PFSK-1 (cell line): ENCODE data around the gene PGLYRP1.

ENCODE experiments used
- FOXP2 ChIP-seq: optimal IDR thresholded peaks from 2 replicates; pipeline ENCODE3; 2011; ENCODE audit warnings: borderline replicate concordance, control low read depth, inconsistent platforms; ENCODE audit not compliant: insufficient read depth; ENCODE audit errors: extremely low read length, extremely low read depth
- POLR2AphosphoS5 ChIP-seq: IDR thresholded peaks from 2 replicates; pipeline ENCODE4 v1.6.1; 2012; ENCODE audit warnings: low read depth, mild to moderate bottlenecking, control low read depth, low read length, moderate library complexity
- SIN3A ChIP-seq: IDR thresholded peaks from 2 replicates; pipeline ENCODE4 v1.6.1; 2012; ENCODE audit warnings: mild to moderate bottlenecking, low read length, moderate library complexity, borderline replicate concordance; ENCODE audit not compliant: insufficient read depth
- TAF1 ChIP-seq: IDR thresholded peaks from 2 replicates; pipeline ENCODE4 v1.6.1; 2012; ENCODE audit warnings: low read length, control low read depth, borderline replicate concordance; ENCODE audit not compliant: insufficient read depth
- TF ChIP-seq, protein P1 (sequence below), 2 experiments: IDR thresholded peaks; 2 replicates each; pipeline versions ENCODE4 v1.6.1 to v1.8.0; 2011 to 2012; ENCODE audit warnings: low read depth in 2 of 2, low read length in 2 of 2, control low read depth in 1 of 2, inconsistent platforms in 1 of 2, mild to moderate bottlenecking in 1 of 2, moderate library complexity in 1 of 2; ENCODE audit not compliant: insufficient read depth in 1 of 2

The PGLYRP1 gene

DNA sequence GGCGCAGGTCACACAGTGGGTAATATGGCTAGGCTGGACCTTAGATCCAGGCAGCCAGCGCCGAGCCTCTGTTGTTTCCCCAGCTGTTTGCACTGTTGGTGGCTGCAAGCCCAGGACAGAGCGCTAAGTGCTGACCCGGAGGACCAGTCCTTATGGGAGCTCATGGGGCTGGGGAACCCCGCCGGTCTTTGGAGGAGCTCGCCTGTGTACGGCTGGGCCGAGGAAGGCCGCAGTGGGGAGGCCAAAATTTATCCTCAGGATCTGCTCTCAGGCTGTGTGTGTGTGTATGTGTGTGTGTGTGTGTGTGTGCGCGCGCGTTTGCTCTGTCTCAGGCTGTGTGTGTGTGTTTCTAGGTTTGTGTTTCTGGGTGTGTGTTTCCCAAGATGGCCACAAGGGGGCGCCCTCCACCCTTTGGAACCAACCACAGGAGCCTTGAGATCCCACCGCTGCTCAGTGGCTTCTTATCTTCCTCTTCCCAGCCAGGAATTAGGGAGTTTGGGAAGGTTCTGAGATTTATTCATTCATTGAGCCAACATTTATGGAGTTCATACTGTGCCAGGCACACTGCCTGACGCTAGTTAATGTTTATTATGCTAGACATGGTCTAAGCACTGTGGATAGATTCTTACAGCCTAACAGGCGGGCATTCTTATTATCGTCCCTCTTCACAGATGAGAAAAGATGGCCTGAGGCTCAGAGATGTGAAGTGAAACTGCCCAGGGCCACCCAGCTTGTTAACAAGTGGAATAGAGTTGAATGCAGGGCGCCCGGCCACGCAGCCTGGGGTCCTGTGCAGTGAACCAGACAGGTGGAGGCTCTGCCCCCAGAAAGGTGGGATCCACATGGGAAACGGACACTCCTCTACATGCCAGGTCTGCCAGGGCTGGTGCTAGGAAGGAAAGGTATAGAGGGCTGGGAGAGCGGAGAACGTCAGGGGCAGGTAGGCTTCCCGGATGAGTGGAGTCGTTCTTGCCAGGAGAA, 13.0 kb downstream of the PGLYRP1 start:
- TF ChIP-seq FOXP2, result peak; percentile 59
- TF ChIP-seq, protein P1, sequence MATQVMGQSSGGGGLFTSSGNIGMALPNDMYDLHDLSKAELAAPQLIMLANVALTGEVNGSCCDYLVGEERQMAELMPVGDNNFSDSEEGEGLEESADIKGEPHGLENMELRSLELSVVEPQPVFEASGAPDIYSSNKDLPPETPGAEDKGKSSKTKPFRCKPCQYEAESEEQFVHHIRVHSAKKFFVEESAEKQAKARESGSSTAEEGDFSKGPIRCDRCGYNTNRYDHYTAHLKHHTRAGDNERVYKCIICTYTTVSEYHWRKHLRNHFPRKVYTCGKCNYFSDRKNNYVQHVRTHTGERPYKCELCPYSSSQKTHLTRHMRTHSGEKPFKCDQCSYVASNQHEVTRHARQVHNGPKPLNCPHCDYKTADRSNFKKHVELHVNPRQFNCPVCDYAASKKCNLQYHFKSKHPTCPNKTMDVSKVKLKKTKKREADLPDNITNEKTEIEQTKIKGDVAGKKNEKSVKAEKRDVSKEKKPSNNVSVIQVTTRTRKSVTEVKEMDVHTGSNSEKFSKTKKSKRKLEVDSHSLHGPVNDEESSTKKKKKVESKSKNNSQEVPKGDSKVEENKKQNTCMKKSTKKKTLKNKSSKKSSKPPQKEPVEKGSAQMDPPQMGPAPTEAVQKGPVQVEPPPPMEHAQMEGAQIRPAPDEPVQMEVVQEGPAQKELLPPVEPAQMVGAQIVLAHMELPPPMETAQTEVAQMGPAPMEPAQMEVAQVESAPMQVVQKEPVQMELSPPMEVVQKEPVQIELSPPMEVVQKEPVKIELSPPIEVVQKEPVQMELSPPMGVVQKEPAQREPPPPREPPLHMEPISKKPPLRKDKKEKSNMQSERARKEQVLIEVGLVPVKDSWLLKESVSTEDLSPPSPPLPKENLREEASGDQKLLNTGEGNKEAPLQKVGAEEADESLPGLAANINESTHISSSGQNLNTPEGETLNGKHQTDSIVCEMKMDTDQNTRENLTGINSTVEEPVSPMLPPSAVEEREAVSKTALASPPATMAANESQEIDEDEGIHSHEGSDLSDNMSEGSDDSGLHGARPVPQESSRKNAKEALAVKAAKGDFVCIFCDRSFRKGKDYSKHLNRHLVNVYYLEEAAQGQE (IDR thresholded peaks at IDR 0.05; ENCODE audit: insufficient read depth in 1 of 2, low read depth in 2 of 2, low read length in 2 of 2), result no peak

DNA sequence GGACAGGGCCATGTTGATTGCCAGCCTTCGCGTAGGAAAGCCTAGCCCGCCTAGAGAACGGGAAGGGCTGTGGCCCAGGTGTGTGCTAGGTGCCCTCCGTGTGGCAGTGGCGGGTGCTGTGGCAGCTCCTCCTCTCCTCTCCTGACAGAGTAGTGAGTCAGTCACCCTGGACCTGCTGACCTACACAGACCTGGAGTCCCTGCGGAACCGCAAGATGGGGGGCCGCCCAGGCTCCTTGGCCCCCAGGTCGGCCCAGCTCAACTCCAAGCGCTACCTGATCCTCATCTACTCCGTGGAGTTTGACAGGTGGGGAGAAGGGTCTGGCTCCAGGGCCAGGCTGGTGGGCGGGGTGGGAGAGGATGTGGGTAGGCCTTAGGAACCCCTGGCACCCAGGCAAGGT, 16.4 kb downstream of the PGLYRP1 start:
- TF ChIP-seq POLR2AphosphoS5 (no peak), TAF1 (no peak), FOXP2 (no peak), SIN3A (no peak)
- TF ChIP-seq, protein P1 (IDR thresholded peaks at IDR 0.05; ENCODE audit: insufficient read depth in 1 of 2, low read depth in 2 of 2, low read length in 2 of 2), result no peak

DNA sequence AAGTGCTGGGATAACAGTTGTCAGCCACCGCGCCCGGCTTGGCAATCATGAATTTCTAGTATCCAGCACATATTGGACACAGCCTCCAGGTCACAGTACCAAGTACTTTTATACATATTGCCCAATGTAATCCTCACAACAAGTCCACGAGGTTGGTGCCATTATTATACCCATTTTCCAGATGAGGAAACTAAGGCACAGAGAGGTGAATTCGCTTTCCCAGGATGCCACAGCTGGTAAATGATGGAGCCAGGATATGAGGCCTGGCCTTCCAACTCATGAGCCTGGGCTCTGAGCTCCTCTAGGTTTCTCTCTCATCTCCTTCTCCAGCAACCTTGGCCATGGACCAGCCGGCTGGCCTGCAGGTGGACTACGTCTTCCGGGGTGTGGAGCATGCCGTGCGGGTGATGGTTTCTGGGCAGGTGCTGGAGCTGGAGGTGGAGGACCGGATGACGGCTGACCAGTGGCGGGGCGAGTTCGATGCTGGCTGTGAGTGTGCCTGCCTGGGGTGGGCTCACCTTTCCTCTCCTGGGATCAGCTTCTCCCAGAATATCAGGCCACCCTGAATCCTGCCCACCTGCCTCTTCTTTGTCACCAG, 20.1 kb downstream of the PGLYRP1 start:
- TF ChIP-seq, protein P1 (IDR thresholded peaks at IDR 0.05; ENCODE audit: insufficient read depth in 1 of 2, low read depth in 2 of 2, low read length in 2 of 2), result no peak
- no peak for TF ChIP-seq POLR2AphosphoS5
- TF ChIP-seq TAF1, result no peak

DNA sequence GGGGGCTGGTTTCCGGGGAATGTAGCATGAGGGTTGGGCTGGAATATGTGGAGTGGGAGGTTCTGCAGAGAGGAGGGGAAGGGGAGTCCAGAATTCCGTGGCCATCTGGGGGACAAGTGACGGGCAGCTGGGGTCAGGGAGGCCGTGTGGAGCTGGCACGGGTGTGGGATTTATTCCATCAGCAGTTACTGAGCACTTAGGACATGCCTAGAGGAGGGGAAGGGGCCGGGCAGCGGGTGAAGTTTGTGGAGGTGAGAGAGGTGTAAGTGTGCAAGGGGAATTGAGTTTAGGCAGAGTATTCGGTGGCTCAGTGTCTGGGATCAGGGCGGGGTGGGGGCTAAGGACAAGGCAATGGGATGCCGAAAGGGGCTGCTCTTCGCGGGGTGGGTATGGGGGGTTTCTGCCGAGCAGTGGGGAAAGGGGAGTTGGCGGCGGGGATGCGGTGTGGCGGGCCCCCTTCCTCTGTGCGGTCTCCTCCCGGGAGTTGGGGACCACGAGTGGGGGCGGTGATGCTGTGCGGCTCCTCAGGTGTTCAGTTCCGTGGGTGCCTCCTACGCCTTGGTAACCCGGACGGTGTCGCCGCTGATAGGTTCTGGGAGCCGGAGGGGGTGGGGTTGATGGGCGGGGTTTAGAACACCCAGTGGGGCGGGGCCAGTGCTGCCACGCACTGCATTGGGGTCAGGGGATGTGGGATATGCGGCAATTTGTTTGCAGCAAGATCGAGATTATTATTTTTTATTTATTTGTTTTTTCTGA, 22.2 kb downstream of the PGLYRP1 start:
- TF ChIP-seq POLR2AphosphoS5 (no peak), TAF1 (no peak), SIN3A (no peak), FOXP2 (no peak)
- TF ChIP-seq, protein P1 (IDR thresholded peaks at IDR 0.05; ENCODE audit: insufficient read depth in 1 of 2, low read depth in 2 of 2, low read length in 2 of 2), result no peak
